NCI-H1417 (cell line): ENCODE data around the gene ZNRF3.
"Not testable (repeated sequence)": the region's sequence is repeated elsewhere in the genome, so short reads cannot be mapped to it uniquely, and the experiment has no call there.

Experiments used
- DNase-seq, 3 experiments: peaks; one replicate each; lab custom pipeline; 2025; lab: John Stamatoyannopoulos, UW

ZNRF3 gene

GRCh38 chr22:28907311-28908008 lies 24.1 kb downstream of the ZNRF3 start:
- DNase-seq: no peak

- not testable (repeated sequence) for DNase-seq
Measured at GRCh38 chr22:28908810-28909209, 25.4 kb downstream of the ZNRF3 start.

DNA sequence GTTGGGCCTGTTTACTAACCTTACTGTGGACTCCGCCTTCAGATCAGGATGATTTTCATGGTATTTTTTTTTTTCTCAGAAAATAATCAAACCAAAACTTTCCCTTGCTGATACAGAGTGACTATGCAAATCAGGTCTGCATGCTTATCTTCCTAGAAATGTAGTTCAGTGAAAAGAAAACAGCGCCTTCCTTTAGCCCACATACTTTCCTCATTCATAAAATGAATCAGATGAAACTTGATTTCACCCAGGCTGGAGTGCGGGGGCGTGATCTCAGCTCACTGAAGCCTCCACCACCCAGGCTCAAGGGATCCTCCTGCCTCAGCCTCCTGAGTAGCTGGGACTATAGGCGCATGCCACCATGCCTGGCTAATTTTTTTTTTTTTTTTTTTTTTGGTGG lies 26.0 kb downstream of the ZNRF3 start:
- no peak for DNase-seq

GRCh38 chr22:28910569-28911303 lies 27.4 kb downstream of the ZNRF3 start:
- DNase-seq: no peak

- DNase-seq: no peak
Measured at GRCh38 chr22:28911304-28911690, 27.9 kb downstream of the ZNRF3 start.

DNA sequence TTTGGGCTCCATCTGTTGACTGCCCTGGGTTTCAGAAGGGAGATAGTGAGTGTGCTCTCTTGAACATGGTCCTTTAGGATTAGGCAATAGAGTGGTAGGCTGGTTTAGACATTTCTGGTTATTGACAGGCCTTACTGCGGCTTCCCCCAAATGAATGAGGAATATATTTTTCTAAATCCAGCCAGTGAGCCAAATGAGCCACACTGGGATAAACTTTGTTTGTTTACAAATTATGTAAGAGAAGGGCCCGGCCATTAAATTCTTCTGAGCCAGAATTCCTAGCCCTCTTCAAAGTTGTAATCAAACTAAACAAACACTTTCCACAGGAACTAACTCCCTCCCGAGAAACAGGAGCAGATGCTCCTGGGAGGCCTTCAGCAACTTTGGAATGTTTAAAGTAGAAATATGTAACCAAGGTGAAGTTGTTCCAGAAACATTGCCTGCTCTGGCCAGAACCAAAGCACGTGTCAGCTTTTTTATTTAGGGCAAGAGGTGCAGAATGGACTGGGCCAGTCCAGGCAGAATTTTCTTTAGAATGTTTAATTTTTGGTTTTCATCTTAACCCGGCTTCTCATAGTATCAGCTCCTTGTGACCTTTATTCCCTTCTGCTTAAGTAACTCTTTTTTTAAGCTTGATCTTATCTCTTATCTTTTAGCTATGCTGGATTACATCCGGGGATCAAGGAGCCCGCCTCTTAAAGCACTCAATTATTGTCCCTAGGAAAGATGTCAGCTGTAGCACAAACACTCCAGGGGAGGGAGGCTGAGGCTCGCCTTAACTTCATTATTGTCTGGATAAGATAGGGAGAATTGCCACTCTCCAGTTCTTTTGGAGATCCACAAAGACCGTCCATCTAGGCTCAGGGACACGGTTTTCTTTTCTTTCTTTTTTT lies 28.7 kb downstream of the ZNRF3 start:
- no peak for DNase-seq

DNA sequence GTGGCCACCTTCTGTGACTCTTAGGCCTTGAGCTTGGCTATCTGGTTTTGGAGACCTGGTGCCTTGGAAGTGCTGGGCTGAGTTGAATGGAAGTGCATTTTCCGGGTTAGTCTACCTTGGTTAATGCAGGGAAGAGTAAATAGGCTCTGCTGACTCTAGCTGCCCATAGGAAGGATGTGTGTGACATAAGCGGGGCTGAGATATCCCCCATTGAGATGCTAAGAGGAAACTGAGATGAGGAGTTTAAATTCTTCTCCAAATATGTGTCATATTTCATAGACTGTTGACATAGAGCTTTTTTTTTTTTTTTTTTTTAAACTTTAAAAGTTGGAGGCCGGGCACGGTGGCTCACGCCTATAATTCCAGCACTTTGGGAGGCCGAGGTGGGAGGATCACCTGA lies 30.8 kb downstream of the ZNRF3 start:
- DNase-seq: no peak

DNA sequence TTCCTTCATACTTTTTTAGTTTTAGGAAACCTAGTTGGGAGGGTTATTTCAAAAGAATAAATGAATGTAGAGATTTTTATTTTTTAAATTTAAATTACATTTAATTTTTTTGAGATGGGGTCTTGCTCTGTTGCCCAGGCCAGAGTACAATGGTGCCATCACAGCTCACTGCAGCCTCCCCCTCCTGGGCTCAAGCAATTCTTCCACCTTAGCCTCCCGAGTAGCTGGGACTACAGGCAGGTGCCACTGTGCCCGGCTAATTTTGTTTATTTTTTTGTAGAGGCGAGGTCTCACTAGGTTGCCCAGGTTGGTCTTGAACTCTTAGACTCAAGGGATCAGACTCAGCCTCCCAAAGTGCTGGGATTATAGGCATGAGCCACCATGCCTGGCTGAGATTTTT lies 32.6 kb downstream of the ZNRF3 start:
- DNase-seq: no peak

DNA sequence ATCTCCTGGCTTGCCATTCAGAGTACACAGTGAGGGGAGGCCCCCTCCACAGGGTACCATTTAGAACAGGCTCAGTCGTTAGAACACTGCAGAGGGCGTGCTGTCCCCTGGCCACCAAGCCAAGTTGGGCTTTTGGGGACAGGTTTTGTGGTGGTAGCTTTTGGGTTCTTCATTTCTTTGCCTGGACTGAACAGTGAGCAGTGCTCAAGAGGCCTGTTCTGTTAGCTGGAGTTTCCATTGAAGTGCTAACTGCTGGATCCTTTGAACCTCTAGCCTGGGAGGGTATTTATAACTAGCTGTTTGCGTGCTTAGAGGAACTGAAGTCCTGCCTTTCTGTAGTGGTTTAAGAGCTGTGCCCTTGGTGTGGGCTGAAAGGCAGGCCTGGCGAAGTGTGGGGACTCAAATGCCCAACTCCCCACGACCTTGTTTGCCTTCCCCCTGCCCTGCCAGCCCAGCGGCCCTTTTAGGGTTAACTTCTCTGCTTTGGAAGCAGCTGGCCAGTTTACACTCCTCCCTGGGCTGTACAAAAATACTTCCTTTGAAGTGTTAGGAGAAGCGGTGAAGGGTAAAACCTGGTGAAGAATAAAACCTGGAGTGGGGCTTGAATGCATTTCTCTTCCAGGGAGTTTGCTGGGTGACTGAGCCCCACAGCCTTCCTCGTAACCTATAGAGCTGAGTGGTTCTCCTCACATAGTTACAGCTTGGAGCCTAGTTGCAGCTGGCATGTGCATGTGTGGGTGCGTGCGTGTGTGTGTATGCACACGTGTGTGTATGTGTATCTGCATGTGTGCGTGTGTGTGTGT lies 34.6 kb downstream of the ZNRF3 start:
- peak; percentile 51 to 76 (median 70) for DNase-seq

- DNase-seq: no peak
Measured at GRCh38 chr22:28918550-28919271, 35.3 kb downstream of the ZNRF3 start.

- no peak for DNase-seq
Measured at GRCh38 chr22:28920757-28921584, 37.6 kb downstream of the ZNRF3 start.

DNA sequence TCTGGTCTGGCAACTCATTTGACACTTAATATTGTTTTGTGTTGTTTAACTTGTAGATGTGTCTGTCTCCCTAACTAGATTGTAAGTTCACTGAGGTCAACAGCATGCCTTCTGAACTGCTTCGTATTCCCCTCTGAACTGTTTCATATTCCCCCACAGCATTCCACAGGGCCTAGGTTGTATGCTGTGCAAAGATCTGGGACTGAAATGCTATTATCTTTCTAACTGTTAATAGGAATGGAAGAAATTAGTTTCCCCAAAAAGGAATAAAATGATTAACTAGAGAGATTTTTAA lies 38.2 kb downstream of the ZNRF3 start:
- no peak for DNase-seq

GRCh38 chr22:28922540-28923244 lies 39.3 kb downstream of the ZNRF3 start:
- no peak for DNase-seq

DNA sequence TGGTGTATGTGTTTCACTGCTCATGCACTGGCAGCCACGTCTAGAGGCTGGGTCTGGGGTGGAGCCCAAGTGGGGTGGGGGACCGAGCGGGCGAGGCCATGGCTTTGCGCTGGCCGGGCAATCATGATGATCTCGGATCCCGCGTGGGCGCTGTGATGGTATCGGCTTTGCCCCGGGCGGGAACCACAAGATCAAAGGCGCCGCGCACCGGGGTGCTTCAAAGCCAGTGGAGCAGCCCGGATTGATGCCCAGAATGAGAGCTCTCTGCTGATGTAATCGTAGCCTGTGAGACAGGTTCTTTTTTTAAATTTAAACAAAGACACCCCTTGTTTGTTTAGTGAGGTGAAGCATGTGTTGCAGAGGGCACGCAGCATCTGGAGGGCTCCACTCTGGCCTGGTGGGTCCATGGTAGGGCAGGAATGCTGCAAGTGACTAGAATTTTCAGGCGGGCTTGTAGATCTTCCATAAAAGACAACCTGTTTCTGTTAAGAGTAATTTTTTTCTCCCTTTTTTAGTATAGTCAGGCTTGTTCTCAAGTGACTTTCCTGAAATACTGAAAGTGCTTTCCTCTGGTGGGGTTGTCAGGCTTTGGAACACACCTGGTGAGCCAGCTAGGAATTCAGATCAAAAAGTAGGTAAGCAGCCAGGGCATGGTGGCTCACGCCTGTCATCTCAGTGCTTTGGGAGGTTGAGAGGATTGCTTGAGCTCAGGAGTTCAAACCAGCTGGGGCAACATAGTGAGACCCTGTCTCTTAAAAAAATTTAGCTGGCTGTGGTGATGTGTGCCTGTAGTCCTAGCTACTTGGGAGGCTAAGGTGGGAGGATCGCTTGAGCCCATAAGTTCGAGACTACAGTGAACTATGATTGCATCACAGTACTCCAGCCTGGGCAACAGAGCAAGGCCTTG lies 40.7 kb downstream of the ZNRF3 start:
- peak; percentile 57 to 86 (median 72) for DNase-seq

DNA sequence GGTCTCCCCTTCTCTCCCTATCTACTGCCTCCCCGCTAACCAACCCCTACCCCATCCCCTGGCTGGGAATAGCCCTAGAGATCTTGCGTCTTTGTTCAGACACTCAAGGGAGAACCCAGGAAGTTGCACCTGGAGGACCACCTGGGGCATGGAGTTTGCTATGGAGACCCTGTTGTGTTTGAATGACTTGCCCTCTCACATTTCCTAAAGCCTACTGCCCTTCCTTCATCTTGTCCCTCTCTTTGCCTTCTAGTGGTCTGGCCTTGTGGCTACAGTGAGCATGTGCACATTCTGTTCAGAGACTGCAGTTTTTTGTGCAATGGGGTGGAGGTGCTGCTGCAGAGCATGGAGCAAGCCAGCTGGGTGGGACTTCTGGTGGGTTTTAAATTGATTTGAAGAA lies 42.5 kb downstream of the ZNRF3 start:
- DNase-seq: no peak

GRCh38 chr22:28927630-28928029 lies 44.3 kb downstream of the ZNRF3 start:
- DNase-seq: no peak

GRCh38 chr22:28929197-28929596 lies 45.8 kb downstream of the ZNRF3 start:
- no peak for DNase-seq

DNA sequence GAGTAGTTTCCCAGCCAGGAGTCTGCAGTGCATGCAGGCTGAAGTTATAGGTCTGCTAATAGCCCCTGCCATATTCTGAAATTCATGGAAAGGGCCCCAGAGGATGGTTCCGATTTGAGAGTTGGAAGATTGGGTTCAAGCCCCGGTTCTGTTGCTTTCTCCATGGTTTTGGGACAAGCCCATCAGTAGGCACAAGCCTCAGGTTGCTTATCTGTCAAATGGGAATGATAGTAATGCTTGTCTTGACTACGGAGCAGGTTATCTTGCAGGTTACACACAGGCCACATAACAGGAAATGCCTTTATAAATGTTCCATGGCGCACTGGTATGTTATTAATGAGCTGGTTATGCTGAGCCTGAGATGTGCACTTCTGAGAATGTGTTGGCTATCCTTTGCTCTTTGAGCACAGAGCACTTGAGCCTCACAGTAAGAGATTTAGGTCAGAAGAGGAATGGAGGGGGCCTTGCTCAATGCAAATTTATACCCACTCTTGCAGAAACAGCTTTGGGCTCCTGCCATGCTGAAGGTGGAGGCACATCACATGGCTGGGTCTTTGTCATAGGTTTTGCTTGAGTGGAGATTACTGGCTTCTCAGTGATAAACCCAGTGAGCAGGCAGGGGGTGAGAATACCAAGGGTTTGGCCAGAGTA lies 47.1 kb downstream of the ZNRF3 start:
- peak in 1 of 3 experiments; percentile 74 for DNase-seq
